NOMO-1 (cell line): ENCODE results near the gene OASL.

Experiments used
- DNase-seq, 2 experiments: peaks; one replicate each; lab custom pipeline; 2025; ENCODE audit not compliant: unreplicated experiment in 2 of 2; lab: John Stamatoyannopoulos, UW

OASL gene

GRCh38 chr12:120994059-120994458 is 45.0 kb downstream of the OASL start:
- DNase-seq, result no peak

DNA sequence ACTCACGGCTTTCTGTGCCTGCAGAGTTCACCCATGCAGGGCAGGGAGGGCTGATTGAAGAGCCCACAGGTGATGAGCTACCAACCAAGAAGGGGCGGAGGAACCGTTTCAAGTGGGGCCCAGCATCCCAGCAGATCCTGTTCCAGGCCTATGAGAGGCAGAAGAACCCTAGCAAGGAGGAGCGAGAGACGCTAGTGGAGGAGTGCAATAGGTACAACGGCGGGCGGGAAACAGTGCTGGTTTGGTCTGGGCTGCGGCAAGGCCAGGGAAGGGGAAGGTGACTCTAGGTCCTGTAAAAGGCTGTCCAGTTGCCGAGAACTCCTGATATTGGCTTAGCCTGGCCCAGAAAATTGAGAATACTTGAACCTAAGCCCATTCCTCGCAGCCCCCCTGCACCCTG is 45.5 kb downstream of the OASL start:
- DNase-seq, result no peak

GRCh38 chr12:120992989-120993388 is 46.1 kb downstream of the OASL start:
- no peak for DNase-seq

DNA sequence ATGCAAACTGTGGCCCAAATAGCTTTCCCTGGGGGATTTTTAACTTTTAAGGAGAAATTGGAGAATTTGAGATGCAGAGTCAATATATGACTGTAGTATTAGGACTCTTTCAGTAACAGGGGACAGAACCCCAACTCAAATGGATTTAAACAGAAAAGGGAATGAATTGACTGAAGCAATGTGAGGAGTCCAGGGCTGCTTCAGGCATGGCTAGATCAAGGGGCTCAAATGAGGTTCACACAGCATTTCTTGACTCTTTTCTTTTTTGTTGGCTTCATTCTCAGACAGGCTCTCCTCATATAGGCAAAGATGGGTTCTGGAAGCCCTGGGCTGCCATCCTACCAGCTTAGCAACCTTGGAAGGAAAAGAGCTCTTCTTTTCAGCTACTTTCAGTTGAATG is 47.1 kb downstream of the OASL start:
- no peak for DNase-seq

DNA sequence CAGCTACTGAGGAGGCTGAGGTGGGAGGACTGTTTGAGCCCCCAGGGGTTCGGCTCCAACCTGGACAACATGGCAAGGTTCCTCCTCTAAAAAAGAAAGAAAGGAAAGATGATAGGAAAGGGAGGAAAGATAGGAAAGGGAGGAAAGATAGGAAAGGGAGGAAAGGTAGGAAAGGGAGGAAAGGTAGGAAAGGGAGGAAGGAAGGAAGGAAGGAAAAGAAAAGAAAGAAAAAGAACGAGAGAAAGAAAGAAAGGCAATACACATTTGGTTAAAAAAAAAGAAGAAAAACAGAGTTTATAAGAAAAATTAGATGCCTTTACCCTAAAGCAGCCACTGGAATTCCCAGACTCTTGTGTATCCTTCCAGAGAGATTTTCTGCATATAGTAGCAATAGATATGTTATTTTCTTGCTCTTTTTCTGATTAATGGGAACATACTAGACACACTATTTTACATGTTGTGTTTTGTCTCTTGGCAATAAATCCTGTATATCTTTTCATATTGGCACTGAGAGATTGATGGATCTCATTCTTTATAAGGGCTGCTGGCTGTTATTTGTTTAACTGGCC is 48.5 kb downstream of the OASL start:
- DNase-seq, result no peak

GRCh38 chr12:120989687-120990086 is 49.4 kb downstream of the OASL start:
- no peak for DNase-seq

- DNase-seq, result no peak
Observed at GRCh38 chr12:120988658-120989057, 50.4 kb downstream of the OASL start.

GRCh38 chr12:120988234-120988633 is 50.8 kb downstream of the OASL start:
- no peak for DNase-seq

DNA sequence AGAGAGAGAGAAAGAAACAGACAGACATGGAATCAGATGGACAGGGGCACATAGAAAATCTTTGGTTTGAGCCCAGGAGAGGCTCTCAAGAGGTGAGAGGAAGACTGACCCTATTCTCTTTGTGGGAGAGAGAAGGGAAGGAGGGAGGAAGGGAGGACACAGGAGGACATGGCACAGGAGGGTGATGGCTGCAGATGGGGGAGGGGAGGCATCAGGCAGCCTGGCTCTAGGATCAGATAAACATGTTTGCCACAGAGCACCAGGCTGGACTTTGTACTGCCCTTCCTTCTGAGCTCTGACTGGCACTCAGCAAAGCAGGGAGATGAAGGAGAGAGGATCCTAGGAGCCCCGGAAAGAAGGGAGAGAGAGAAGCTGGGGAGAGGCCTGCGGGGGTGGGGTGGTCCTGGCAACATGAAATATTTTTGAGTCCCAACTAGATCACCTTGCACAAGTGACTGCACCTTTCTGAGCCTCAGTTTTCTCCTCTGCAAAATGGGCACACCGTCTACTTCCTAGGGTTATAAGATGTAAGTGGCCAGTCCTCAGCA is 54.6 kb downstream of the OASL start:
- no peak for DNase-seq

- DNase-seq, result no peak
Observed at GRCh38 chr12:120983759-120984158, 55.3 kb downstream of the OASL start.

DNA sequence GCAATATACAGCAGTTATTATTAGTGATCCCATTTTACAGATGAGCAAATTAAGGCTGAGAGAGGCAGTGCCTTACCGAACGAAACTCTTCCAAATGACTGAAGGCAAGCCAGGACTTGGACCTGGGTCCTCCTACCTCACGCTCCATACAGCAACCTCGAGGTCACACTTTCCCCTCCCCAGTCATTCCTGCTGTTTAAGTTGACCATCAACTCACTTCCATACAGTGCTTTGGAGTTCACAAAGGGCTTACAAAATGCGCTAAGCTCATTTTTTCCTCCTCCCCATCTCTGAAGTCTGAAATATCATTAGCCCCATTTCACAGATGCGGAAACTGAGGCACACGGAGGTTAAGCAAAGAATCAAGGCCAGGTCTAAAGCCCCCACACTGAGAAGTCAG is 56.4 kb downstream of the OASL start:
- DNase-seq, result no peak

DNA sequence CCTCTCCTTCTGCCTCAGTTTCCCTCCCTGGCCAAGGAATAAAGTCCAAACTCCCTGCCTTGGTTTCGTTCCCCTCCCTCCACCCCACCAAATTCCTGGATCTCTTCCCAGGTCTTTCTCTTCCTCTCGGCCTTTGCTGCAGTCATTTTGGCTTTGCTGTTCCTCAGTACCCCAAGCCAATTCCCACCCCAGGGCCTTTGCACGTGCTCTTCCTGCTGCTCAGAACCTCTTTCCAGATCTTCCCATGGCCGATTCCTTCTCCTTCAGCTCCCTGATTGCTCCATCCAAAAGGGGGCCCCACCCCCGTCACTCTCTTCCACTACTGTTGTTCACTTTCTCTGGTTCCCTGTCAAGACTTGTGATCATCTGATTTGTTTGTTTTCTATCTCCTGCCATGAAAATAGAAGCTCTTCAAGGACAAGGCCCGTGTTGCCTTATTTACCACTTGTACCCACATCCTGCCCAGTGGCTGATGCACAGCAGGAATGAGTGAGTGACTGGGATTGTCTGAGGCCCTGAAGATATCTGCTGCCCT is 57.6 kb downstream of the OASL start:
- no peak for DNase-seq

- DNase-seq, result no peak
Observed at GRCh38 chr12:120980800-120981368, 58.2 kb downstream of the OASL start.

DNA sequence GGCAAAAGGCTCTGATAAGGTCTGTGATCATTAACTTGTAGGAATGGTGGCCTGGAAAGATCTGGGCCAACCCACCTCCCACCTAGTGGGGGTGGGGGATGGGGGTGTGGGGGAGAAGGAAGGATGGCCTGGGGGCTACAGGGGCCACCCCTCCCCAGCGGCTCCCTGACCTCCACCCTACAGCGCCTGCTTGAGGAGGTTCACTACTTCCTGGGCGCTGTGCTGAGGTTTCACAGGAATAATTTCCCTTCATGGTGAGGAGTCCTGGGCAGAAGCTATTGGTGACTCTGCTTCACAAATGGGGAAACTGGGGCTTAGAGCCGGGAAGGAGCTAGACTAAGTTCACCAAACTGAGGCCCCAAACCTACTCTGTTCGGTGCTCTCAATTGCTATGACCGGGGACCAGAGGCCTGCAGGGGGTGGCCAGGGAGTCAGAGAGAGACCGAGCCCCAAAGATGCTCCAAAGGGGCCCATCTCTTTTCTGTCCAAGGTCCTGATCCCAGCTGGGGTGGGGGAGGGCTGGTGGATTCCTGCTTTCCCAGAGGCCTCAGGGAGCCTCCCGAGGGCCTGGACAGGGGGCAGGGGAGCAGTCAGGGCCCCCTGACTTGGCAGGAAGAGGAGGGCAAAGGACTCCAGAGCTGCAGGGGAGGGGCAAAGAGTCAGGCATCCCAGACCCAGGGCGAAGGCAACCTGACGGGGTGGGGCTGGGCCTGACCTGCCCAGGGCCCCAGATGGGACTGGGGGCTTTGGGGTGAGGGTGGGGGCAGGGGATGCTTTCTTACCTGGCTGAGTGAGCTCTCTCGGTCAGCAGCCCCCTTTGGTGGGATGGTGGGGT is 59.0 kb downstream of the OASL start:
- no peak for DNase-seq

- DNase-seq, result no peak
Observed at GRCh38 chr12:120979220-120979861, 59.7 kb downstream of the OASL start.

- no peak for DNase-seq
Observed at GRCh38 chr12:120978296-120979219, 60.5 kb downstream of the OASL start, which contains the start of gene HNF1A. TSS of gene HNF1A (plus strand) at chr12:120978543. CDS start at chr12:120978769, 226 bp downstream.

GRCh38 chr12:120977531-120978295 is 61.3 kb downstream of the OASL start:
- DNase-seq, result no peak

DNA sequence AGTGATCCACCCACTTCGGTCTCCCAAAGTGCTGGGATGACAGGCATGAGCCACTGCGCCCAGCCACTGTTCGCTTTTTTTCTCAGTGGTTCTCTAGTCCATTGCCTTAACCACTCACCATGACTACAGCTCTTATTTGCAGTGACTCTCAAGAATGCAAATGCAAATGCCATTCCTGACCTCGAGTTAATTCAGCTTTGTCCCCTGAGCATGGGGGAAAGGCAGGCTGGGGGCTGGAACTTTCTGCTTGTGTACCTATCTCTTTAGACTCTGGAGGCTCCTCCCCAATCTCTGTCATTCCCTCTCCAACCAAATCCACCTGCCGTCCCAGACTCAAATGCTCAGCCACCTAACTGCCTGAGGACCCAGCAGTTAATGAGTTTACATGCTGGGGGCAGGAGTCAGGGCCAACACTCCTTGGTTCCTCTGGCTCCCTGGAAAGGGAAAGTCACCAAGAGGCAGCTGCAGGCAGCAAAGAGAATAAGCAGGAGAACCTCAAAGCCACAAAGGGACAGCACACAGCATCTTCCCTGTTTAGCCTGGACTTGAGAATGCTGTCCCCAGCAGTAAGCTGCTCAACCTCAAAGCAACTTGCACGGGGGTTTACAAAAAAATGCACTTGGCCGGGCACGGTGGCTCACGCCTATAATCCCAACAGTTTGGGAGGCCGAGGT is 66.0 kb downstream of the OASL start:
- DNase-seq, result no peak
